Measurements from ENCODE around the gene CDH13. TPM values are rescaled to one million over a fixed set of nuclear protein-coding genes. Genes with fewer than 3 reads are reported as not detected.

CDH13 gene
- total RNA-seq, 1 experiment from 2014 or later, result 49.3 TPM

DNA sequence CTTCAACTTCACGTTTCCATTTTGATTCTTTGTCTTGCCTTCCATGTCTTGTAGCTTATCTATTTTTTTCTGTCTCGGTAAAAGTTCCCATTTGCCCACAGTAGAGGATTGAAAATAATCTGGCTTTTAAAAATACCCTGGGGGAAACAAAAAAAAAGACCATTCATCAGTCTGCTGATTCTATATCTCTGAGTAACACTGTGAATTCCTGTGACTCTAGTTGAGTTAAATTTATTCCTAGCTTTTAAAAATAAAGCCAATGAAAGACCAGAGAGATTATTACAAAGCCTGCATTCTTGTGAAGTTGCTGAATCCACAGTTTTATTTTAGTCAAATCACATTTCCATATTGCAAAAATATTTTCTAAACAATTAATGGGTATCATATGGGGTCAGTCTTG, 532.3 kb downstream of the CDH13 start:
- intact Hi-C loops (cut with micrococcal nuclease), result no loop called here
- no peak for DNase-seq (ENCODE audit: unreplicated experiment)
- Mint-ChIP-seq H3K36me3 (ENCODE audit: insufficient read depth, unreplicated experiment) (peaks cover 6% of the 10 kb centered on the region), H3K4me3 (ENCODE audit: unreplicated experiment) (no peak overlapping the region), H3K27ac (ENCODE audit: low read depth, unreplicated experiment) (no peak overlapping the region), H3K9me3 (ENCODE audit: unreplicated experiment) (no peaks in the 10 kb centered on the region), H3K27me3 (ENCODE audit: insufficient read depth, unreplicated experiment) (no peaks in the 10 kb centered on the region), H3K4me1 (ENCODE audit: insufficient read depth, unreplicated experiment) (no peaks in the 10 kb centered on the region)
- POLR2A ChIA-PET, result interaction anchor here (0.8 kb wide), 1 partner anchor 13 kb away, joined by 4 read pairs; no protein-coding TSS in a partner anchor
- TF ChIP-seq, protein P1, sequence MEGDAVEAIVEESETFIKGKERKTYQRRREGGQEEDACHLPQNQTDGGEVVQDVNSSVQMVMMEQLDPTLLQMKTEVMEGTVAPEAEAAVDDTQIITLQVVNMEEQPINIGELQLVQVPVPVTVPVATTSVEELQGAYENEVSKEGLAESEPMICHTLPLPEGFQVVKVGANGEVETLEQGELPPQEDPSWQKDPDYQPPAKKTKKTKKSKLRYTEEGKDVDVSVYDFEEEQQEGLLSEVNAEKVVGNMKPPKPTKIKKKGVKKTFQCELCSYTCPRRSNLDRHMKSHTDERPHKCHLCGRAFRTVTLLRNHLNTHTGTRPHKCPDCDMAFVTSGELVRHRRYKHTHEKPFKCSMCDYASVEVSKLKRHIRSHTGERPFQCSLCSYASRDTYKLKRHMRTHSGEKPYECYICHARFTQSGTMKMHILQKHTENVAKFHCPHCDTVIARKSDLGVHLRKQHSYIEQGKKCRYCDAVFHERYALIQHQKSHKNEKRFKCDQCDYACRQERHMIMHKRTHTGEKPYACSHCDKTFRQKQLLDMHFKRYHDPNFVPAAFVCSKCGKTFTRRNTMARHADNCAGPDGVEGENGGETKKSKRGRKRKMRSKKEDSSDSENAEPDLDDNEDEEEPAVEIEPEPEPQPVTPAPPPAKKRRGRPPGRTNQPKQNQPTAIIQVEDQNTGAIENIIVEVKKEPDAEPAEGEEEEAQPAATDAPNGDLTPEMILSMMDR (IDR thresholded peaks at IDR 0.05; ENCODE audit: unreplicated experiment), result no peak
- CTCF ChIA-PET, result interaction anchor here (0.6 kb wide), 2 partner anchors 11 to 324 kb away, joined by 3 read pairs; no protein-coding TSS in a partner anchor
- BruUV-seq (replicated peaks), result no TSS peak

DNA sequence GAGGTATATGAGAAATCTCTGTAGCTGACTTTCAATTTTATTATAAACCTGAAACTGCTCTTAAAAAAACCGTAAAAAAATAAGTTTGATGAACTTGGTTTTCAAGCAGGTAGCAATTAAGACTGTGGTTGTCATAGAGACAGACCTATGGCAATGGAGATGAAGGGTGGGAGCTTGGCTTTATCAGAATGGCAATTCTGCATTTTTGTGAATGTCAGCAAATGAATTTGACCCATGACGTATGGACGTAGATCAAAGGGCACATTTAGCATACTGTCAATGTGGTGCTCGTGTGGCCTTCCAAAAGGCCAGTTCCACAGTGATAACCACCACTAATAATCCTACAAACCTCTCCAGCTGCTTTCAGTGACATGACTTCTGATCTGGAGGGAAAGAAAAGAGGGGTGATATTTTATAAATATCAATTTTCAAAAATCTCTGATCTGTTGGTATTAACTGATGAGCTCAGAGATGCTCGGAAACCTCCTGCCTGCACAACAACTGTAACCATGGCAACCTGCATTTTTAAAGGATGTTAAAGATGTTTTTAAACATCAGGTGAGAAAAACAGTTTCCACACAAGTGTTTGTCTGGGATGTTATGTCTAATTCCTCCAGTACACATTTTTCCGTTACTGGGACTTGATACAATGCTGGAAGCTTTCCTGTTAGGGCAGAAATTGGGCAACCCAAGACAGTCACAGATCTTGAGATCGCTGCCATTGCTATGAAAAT, 533.7 kb downstream of the CDH13 start:
- DNase-seq (ENCODE audit: unreplicated experiment), result no peak
- Mint-ChIP-seq H3K9me3 (ENCODE audit: unreplicated experiment) (no peaks in the 10 kb centered on the region), H3K27me3 (ENCODE audit: insufficient read depth, unreplicated experiment) (no peaks in the 10 kb centered on the region), H3K4me1 (ENCODE audit: insufficient read depth, unreplicated experiment) (no peaks in the 10 kb centered on the region), H3K27ac (ENCODE audit: low read depth, unreplicated experiment) (no peak overlapping the region), H3K4me3 (ENCODE audit: unreplicated experiment) (no peak overlapping the region), H3K36me3 (ENCODE audit: insufficient read depth, unreplicated experiment) (peaks cover 6% of the 10 kb centered on the region)
- intact Hi-C loops (cut with micrococcal nuclease), result no loop called here
- TF ChIP-seq, protein P1 (IDR thresholded peaks at IDR 0.05; ENCODE audit: unreplicated experiment), result no peak
- BruUV-seq (replicated peaks), result no TSS peak
- POLR2A ChIA-PET, result interaction anchor here (0.7 kb wide), 2 partner anchors 26 to 516 kb away, joined by 3 read pairs; no protein-coding TSS in a partner anchor
- CTCF ChIA-PET, result interaction anchor here (0.7 kb wide), 1 partner anchor 1292 kb away, joined by 3 read pairs; no protein-coding TSS in a partner anchor

DNA sequence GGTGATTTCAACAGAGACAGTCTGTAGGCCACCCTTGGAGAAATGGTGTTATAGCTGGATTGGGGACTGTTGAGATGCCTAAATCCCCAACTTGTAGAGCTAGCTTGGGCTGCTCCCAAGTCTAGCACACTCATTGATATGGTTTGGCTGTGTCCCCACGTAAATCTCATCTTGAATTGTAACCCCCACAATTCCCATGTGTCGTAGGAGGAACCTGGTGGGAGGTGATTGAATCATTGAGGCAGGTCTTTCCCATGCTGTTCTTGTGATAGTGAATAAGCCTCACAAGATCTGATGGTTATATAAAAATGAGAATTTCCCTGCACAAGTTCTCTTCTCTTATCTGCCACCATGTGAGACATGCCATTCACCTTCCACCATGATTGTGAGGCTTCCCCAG, 536.0 kb downstream of the CDH13 start:
- no TSS peak for BruUV-seq (replicated peaks)
- Mint-ChIP-seq H3K36me3 (ENCODE audit: insufficient read depth, unreplicated experiment) (peaks cover 6% of the 10 kb centered on the region), H3K4me1 (ENCODE audit: insufficient read depth, unreplicated experiment) (no peaks in the 10 kb centered on the region), H3K4me3 (ENCODE audit: unreplicated experiment) (no peak overlapping the region), H3K27ac (ENCODE audit: low read depth, unreplicated experiment) (no peak overlapping the region), H3K9me3 (ENCODE audit: unreplicated experiment) (no peaks in the 10 kb centered on the region), H3K27me3 (ENCODE audit: insufficient read depth, unreplicated experiment) (no peaks in the 10 kb centered on the region)
- intact Hi-C loops (cut with micrococcal nuclease), result no loop called here
- ChIA-PET POLR2A (no interaction called here), CTCF (no interaction called here)
- TF ChIP-seq, protein P1 (IDR thresholded peaks at IDR 0.05; ENCODE audit: unreplicated experiment), result no peak
- no peak for DNase-seq (ENCODE audit: unreplicated experiment)

DNA sequence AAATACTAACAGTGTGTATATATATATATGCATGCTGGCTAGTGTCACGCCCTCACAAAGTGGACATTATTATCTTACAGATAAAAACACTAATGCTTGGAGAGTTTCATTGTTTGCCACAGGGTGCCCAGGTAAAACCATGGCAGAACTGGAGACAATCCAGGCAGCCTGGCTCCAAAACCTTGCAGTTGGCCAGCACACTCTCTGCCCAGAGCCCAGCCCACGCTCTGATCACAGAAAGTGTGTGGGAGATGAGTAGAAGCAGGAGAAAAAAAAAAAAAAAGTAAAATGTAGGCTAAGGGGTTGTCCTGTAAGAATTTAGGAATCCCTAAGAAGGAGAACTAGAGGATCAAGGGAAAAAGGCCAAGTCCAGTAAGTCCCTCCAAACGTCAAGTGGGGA, 538.0 kb downstream of the CDH13 start:
- Mint-ChIP-seq H3K9me3 (ENCODE audit: unreplicated experiment) (no peaks in the 10 kb centered on the region), H3K4me3 (ENCODE audit: unreplicated experiment) (no peak overlapping the region), H3K27me3 (ENCODE audit: insufficient read depth, unreplicated experiment) (no peaks in the 10 kb centered on the region), H3K36me3 (ENCODE audit: insufficient read depth, unreplicated experiment) (peaks cover 6% of the 10 kb centered on the region), H3K4me1 (ENCODE audit: insufficient read depth, unreplicated experiment) (no peaks in the 10 kb centered on the region), H3K27ac (ENCODE audit: low read depth, unreplicated experiment) (no peak overlapping the region)
- intact Hi-C loops (cut with micrococcal nuclease), result no loop called here
- TF ChIP-seq, protein P1 (IDR thresholded peaks at IDR 0.05; ENCODE audit: unreplicated experiment), result no peak
- CTCF ChIA-PET, result interaction anchor here (0.6 kb wide), 1 partner anchor 307 kb away, joined by 3 read pairs; no protein-coding TSS in a partner anchor
- POLR2A ChIA-PET, result no interaction called here
- no TSS peak for BruUV-seq (replicated peaks)
- no peak for DNase-seq (ENCODE audit: unreplicated experiment)

All from MCF 10A (cell line).